Measurements from ENCODE around the gene EFCAB6. TPM values are rescaled to one million over a fixed set of nuclear protein-coding genes. Genes with fewer than 3 reads are reported as not detected.

Gene EFCAB6
- total RNA-seq, 1 experiment from 2014 or later: 2.5 TPM

DNA sequence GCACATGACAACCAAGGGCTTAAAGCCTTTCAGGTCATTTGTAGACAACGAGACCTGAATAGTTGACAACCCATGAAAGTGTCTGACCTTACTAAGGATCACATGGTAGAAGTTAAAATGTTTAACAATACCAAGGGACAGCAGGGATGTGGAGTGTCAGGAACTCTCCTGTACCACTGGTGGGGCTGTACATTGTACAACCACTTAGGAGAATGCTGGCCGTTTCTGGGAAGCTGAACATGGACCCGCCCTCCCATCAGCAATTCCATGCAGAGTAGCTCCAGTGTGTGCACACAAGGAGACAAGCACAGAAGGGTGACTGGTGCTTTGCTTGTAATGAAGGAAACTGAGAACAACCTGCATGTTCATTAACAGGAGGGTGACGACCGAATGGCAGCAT is 237.4 kb downstream of the EFCAB6 start:
- Histone ChIP-seq H3K36me3 (ENCODE audit: low read depth) (no peaks in the 10 kb centered on the region), H3K4me1 (replicated peaks; ENCODE audit: insufficient read depth) (no peaks in the 10 kb centered on the region), H4K20me1 (ENCODE audit: insufficient read depth) (no peaks in the 10 kb centered on the region), H3K27ac (no peak overlapping the region), H3K4me2 (no peak overlapping the region), H3K79me2 (ENCODE audit: low read depth) (no peaks in the 10 kb centered on the region), H2AFZ (no peak overlapping the region), H3F3A (ENCODE audit: insufficient read depth, low read depth) (no peaks in the 10 kb centered on the region), H3K27me3 (ENCODE audit: insufficient read depth, low read depth) (peaks cover 89% of the 10 kb centered on the region), H3K9me3 (ENCODE audit: insufficient read depth, low read depth) (no peaks in the 10 kb centered on the region), H3K4me3 (no peak overlapping the region), H3K9me2 (ENCODE audit: insufficient read depth) (no peaks in the 10 kb centered on the region)
- no TSS peak for BruUV-seq (replicated peaks)
- ChIA-PET POLR2A (ENCODE audit: unreplicated experiment) (no interaction called here), CTCF (no interaction called here)
- intact Hi-C loops (cut with micrococcal nuclease; ENCODE audit: unreplicated experiment): no loop called here
- TF ChIP-seq, protein P1, sequence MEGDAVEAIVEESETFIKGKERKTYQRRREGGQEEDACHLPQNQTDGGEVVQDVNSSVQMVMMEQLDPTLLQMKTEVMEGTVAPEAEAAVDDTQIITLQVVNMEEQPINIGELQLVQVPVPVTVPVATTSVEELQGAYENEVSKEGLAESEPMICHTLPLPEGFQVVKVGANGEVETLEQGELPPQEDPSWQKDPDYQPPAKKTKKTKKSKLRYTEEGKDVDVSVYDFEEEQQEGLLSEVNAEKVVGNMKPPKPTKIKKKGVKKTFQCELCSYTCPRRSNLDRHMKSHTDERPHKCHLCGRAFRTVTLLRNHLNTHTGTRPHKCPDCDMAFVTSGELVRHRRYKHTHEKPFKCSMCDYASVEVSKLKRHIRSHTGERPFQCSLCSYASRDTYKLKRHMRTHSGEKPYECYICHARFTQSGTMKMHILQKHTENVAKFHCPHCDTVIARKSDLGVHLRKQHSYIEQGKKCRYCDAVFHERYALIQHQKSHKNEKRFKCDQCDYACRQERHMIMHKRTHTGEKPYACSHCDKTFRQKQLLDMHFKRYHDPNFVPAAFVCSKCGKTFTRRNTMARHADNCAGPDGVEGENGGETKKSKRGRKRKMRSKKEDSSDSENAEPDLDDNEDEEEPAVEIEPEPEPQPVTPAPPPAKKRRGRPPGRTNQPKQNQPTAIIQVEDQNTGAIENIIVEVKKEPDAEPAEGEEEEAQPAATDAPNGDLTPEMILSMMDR (conservative IDR thresholded peaks at IDR 0.05): no peak
- TF ChIP-seq EZH2 (IDR thresholded peaks at IDR 0.05; ENCODE audit: low read depth): no peak
- no peak for DNase-seq

DNA sequence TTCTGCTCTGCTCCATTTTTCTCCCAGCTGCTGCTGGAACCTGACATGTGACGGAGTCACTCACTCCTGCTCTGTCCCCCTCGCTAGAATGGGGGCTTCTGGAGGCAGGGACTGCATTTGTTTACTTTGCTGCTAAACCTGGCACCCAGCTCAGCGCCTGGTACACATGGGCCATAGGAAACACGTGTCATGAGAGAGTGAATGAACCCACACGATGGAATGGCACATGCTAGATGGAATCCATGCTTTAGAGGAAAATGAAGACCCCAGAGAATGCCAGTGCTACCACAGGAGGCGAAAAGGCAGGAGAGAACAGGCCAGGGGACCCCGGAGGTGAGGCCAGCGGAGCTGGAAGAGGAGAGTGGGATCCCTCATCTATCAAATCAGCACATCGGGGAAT is 239.4 kb downstream of the EFCAB6 start:
- no peak overlapping the region for H2AFZ ChIP-seq
- no peak for DNase-seq
- no peaks in the 10 kb centered on the region for H3K9me3 ChIP-seq (ENCODE audit: insufficient read depth, low read depth)
- POLR2A ChIA-PET (ENCODE audit: unreplicated experiment): no interaction called here
- no peaks in the 10 kb centered on the region for H3K79me2 ChIP-seq (ENCODE audit: low read depth)
- no peaks in the 10 kb centered on the region for H3K9me2 ChIP-seq (ENCODE audit: insufficient read depth)
- no peaks in the 10 kb centered on the region for H3K4me1 ChIP-seq (replicated peaks; ENCODE audit: insufficient read depth)
- no peak for TF ChIP-seq EZH2 (IDR thresholded peaks at IDR 0.05; ENCODE audit: low read depth)
- TF ChIP-seq, protein P1 (conservative IDR thresholded peaks at IDR 0.05): no peak
- H3K4me3 ChIP-seq: no peak overlapping the region
- no peak overlapping the region for H3K27ac ChIP-seq
- CTCF ChIA-PET: no interaction called here
- peaks cover 99% of the 10 kb centered on the region for H3K27me3 ChIP-seq (ENCODE audit: insufficient read depth, low read depth)
- intact Hi-C loops (cut with micrococcal nuclease; ENCODE audit: unreplicated experiment): no loop called here
- no TSS peak for BruUV-seq (replicated peaks)
- H4K20me1 ChIP-seq (ENCODE audit: insufficient read depth): no peaks in the 10 kb centered on the region
- H3F3A ChIP-seq (ENCODE audit: insufficient read depth, low read depth): no peaks in the 10 kb centered on the region
- H3K4me2 ChIP-seq: no peak overlapping the region
- H3K36me3 ChIP-seq (ENCODE audit: low read depth): no peaks in the 10 kb centered on the region

DNA sequence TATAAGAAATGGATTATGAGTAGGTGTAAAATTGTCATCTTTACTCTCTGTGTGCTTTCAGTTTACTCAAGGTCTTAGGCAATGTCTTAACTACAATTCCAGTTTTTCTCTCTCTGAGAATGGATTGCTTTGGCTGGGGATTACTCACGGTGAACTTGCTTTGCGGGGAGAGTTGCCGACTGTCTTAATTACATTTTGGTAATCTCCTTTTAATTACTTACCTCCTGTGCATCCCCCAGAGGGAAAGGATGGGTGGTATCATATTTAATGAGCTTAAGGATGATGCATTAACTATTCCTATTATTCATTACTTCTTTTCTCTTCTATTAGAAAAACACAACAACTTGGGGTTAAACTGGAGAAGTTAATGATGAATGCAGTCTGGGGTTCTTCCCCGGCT is 240.9 kb downstream of the EFCAB6 start:
- no peaks in the 10 kb centered on the region for H3F3A ChIP-seq (ENCODE audit: insufficient read depth, low read depth)
- H2AFZ ChIP-seq: no peak overlapping the region
- no peak overlapping the region for H3K4me2 ChIP-seq
- H3K9me2 ChIP-seq (ENCODE audit: insufficient read depth): no peaks in the 10 kb centered on the region
- H4K20me1 ChIP-seq (ENCODE audit: insufficient read depth): no peaks in the 10 kb centered on the region
- H3K4me3 ChIP-seq: no peak overlapping the region
- H3K27ac ChIP-seq: no peak overlapping the region
- H3K9me3 ChIP-seq (ENCODE audit: insufficient read depth, low read depth): no peaks in the 10 kb centered on the region
- no peak for TF ChIP-seq EZH2 (IDR thresholded peaks at IDR 0.05; ENCODE audit: low read depth)
- TF ChIP-seq, protein P1 (conservative IDR thresholded peaks at IDR 0.05): no peak
- H3K27me3 ChIP-seq (ENCODE audit: insufficient read depth, low read depth): peaks cover 100% of the 10 kb centered on the region
- no TSS peak for BruUV-seq (replicated peaks)
- no peaks in the 10 kb centered on the region for H3K4me1 ChIP-seq (replicated peaks; ENCODE audit: insufficient read depth)
- no peaks in the 10 kb centered on the region for H3K79me2 ChIP-seq (ENCODE audit: low read depth)
- intact Hi-C loops (cut with micrococcal nuclease; ENCODE audit: unreplicated experiment): no loop called here
- H3K36me3 ChIP-seq (ENCODE audit: low read depth): no peaks in the 10 kb centered on the region
- ChIA-PET POLR2A (ENCODE audit: unreplicated experiment) (no interaction called here), CTCF (no interaction called here)
- DNase-seq: no peak

Measured in PC-9 (cell line).